Testis (tissue), 3 donors: Measurements from ENCODE around the gene SLC41A3. TPM values are rescaled to one million over a fixed set of nuclear protein-coding genes. Genes with fewer than 3 reads are reported as not detected.
"Not testable (repeated sequence)": the region's sequence is repeated elsewhere in the genome, so short reads cannot be mapped to it uniquely, and the experiment has no call there.

Experiments used
- DNase-seq: peaks from one replicate; pipeline ENCODE4 v3.0.0-alpha.2; 2019
- H3K27ac ChIP-seq, 2 donors: fragments of 200-600 bp; sonication (generic); one replicate each; pipeline ENCODE4 v1.5.1; 2019
- H3K27me3 ChIP-seq: fragments of 200-600 bp; sonication (generic); one replicate; pipeline ENCODE4 v1.5.1; 2019
- H3K36me3 ChIP-seq: fragments of 200-600 bp; sonication (generic); one replicate; pipeline ENCODE4 v1.5.1; 2017; ENCODE audit warnings: low read depth; ENCODE audit errors: missing control alignments
- H3K4me1 ChIP-seq: fragments of 200-600 bp; sonication (generic); one replicate; pipeline ENCODE4 v1.5.1; 2019
- H3K4me3 ChIP-seq, 2 donors: fragments of 200-600 bp; sonication (generic); one replicate each; pipeline ENCODE4 v1.5.1; 2017 to 2019
- H3K9me3 ChIP-seq: fragments of 200-600 bp; sonication (generic); one replicate; pipeline ENCODE4 v1.5.1; 2017
- CTCF ChIP-seq, 3 experiments: fragments of 450-650 bp in 2 of 3; fragments of 200-600 bp in 1 of 3; sonication (generic) in 1 of 3; IDR thresholded peaks; one replicate each; pipeline ENCODE4 v1.5.1; 2016 to 2019; ENCODE audit warnings: antibody characterized with exemption in 3 of 3, mild to moderate bottlenecking in 2 of 3, moderate library complexity in 1 of 3
- POLR2A ChIP-seq: fragments of 450-650 bp; IDR thresholded peaks from one replicate; pipeline ENCODE4 v1.6.1; 2017; ENCODE audit warnings: antibody characterized with exemption, mild to moderate bottlenecking, moderate library complexity
- WGBS, 2 donors: methylation state at CpG; one replicate each; pipeline ENCODE4 v1.1.5; 2018; 5-methylcytosine and 5-hydroxymethylcytosine counted together
- intact Hi-C: fragments of 100-400 bp; cut with DNase I; formaldehyde crosslinking; loops from one replicate; pipeline ENCODE4 v1.15.1; 2023; ENCODE audit warnings: low total_unique reads
- polyA plus RNA-seq: library from polyadenylated mRNA; stranded (reverse); fragments of 350-450 nt; fragmentation: Illumina TruSeq; extraction: RNeasy Lipid Tissue Mini Kit (QIAGEN cat#74804); gene quantifications from one replicate; pipeline ENCODE4 v1.2.3, GENCODE V29; 2014; ENCODE audit warnings: low read depth, low replicate concordance; ENCODE audit not compliant: insufficient read depth
- total RNA-seq, 2 donors: library from RNA; depleted of rRNA; stranded (reverse); fragments of >200 nt; gene quantifications; one replicate each; pipeline ENCODE4 v1.2.3, GENCODE V29; 2016

SLC41A3 gene
- total and polyA plus RNA-seq, 3 donors from 2014 or later = 160 to 220 (median 161) TPM

GRCh38 chr3:126004692-126005091 lies 79.2 kb downstream of the SLC41A3 start:
- no peak for TF ChIP-seq POLR2A
- TF ChIP-seq CTCF (IDR thresholded peaks at IDR 0.05) = no peak
- no peak overlapping the region for H3K27ac ChIP-seq
- H3K36me3 ChIP-seq = no peaks in the 10 kb centered on the region
- DNase-seq = no peak
- intact Hi-C loops = no loop called here
- WGBS, 2 donors = 94 to 100% methylated on average over 1 to 7 of the region's 7 CpGs
- H3K27me3 ChIP-seq = no peaks in the 10 kb centered on the region
- H3K9me3 ChIP-seq = no peaks in the 10 kb centered on the region
- H3K4me3 ChIP-seq = no peak overlapping the region
- H3K4me1 ChIP-seq = no peaks in the 10 kb centered on the region

DNA sequence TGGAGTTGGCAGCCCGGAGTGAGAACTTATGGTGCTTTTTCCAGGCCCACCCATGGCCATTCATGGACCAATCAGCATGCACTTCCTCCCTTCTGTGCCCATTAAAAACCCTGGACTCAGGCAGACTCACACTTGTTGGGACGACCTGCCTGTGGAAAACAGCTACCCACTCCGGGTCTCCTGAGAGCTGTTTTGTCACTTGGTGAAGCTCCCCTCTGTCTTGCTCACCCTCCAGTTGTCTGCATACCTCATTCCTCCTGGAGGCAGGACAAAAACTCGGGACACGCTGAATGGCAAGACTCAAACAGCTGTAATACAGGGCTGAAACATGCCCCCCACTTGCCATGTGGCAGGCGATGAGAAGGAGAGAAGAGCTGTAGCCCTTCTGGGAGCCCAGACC lies 79.7 kb downstream of the SLC41A3 start:
- WGBS, 2 donors = 91 to 95% methylated on average over 4 to 6 of the region's 6 CpGs
- H3K9me3 ChIP-seq = no peaks in the 10 kb centered on the region
- no peaks in the 10 kb centered on the region for H3K27me3 ChIP-seq
- H3K4me1 ChIP-seq = no peaks in the 10 kb centered on the region
- TF ChIP-seq POLR2A (no peak), CTCF (IDR thresholded peaks at IDR 0.05) (no peak)
- intact Hi-C loops = no loop called here
- H3K36me3 ChIP-seq = no peaks in the 10 kb centered on the region
- H3K27ac ChIP-seq = no peak overlapping the region
- no peak for DNase-seq
- no peak overlapping the region for H3K4me3 ChIP-seq

- Histone ChIP-seq H3K27me3 (no peaks in the 10 kb centered on the region), H3K27ac (no peak overlapping the region), H3K9me3 (no peaks in the 10 kb centered on the region), H3K4me3 (no peak overlapping the region), H3K4me1 (no peaks in the 10 kb centered on the region), H3K36me3 (no peaks in the 10 kb centered on the region)
- 88 to 92% methylated on average over 6 to 10 of the region's 10 CpGs for WGBS, 2 donors
- intact Hi-C loops = no loop called here
- no peak for DNase-seq
- TF ChIP-seq POLR2A (no peak), CTCF (IDR thresholded peaks at IDR 0.05) (no peak)
Measured at GRCh38 chr3:126003447-126004190, 80.3 kb downstream of the SLC41A3 start.

DNA sequence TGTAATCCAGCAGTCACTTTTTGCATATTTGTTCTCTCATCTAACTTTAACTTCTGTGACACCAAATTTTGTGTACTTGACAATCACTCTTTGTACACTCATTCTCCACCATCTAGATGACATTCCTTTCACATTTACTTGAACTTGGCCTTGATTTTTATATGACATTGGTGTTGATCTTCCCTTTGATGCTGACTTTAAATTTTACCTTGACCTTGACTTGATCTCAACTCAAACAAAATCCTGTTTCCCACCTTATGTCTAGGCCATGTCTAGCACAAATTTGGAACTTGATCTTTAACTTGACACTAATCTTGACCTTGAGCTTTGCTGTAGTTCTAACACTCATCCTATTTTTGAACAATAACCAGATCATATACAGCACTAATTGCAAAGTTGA lies 81.7 kb downstream of the SLC41A3 start:
- H3K4me3 ChIP-seq = no peak overlapping the region
- no peaks in the 10 kb centered on the region for H3K4me1 ChIP-seq
- H3K27ac ChIP-seq = no peak overlapping the region
- H3K27me3 ChIP-seq = no peaks in the 10 kb centered on the region
- H3K36me3 ChIP-seq = no peaks in the 10 kb centered on the region
- H3K9me3 ChIP-seq = no peaks in the 10 kb centered on the region
- no peak for DNase-seq
- intact Hi-C loops = no loop called here
- TF ChIP-seq POLR2A = no peak

GRCh38 chr3:125996751-125997150 lies 87.2 kb downstream of the SLC41A3 start:
- DNase-seq, H3K4me1 ChIP-seq, H3K27me3 ChIP-seq, H3K4me3 ChIP-seq, H3K9me3 ChIP-seq, H3K36me3 ChIP-seq, intact Hi-C loops, H3K27ac ChIP-seq: not testable (repeated sequence)
- 90 to 97% methylated on average over 4 of the region's 4 CpGs for WGBS, 2 donors
